GM18502 (cell line): ENCODE data around the gene PCYT1B.
"Not testable (repeated sequence)": the region's sequence is repeated elsewhere in the genome, so short reads cannot be mapped to it uniquely, and the experiment has no call there.

Experiments
- ATAC-seq: cut with Tn5 transposase; IDR thresholded peaks from one replicate; pipeline ENCODE4 v1.9.1; 2021; ENCODE audit warnings: mild to moderate bottlenecking; ENCODE audit not compliant: unreplicated experiment, poor library complexity

The PCYT1B gene

GRCh38 chrX:24646745-24647182 is 383 bp downstream of the PCYT1B start:
- peak; percentile 30 for ATAC-seq

GRCh38 chrX:24646006-24646405 is 1.1 kb downstream of the PCYT1B start:
- no peak for ATAC-seq

GRCh38 chrX:24643116-24643515 is 4.0 kb downstream of the PCYT1B start:
- no peak for ATAC-seq

GRCh38 chrX:24629701-24630100 is 17.4 kb downstream of the PCYT1B start:
- ATAC-seq = no peak

- ATAC-seq = no peak
Observed at GRCh38 chrX:24619647-24620046, 27.5 kb downstream of the PCYT1B start.

GRCh38 chrX:24610516-24610915 is 36.6 kb downstream of the PCYT1B start:
- ATAC-seq = no peak

GRCh38 chrX:24607616-24608015 is 39.5 kb downstream of the PCYT1B start:
- no peak for ATAC-seq

- not testable (repeated sequence) for ATAC-seq
Observed at GRCh38 chrX:24605941-24606340, 41.2 kb downstream of the PCYT1B start.

GRCh38 chrX:24603191-24603590 is 44.0 kb downstream of the PCYT1B start:
- ATAC-seq = no peak

- no peak for ATAC-seq
Observed at GRCh38 chrX:24601858-24602257, 45.3 kb downstream of the PCYT1B start.

GRCh38 chrX:24594501-24594900 is 52.6 kb downstream of the PCYT1B start:
- no peak for ATAC-seq

GRCh38 chrX:24590111-24590510 is 57.0 kb downstream of the PCYT1B start:
- no peak for ATAC-seq

- no peak for ATAC-seq
Observed at GRCh38 chrX:24577091-24577490, 70.1 kb downstream of the PCYT1B start.

- no peak for ATAC-seq
Observed at GRCh38 chrX:24575496-24575895, 71.7 kb downstream of the PCYT1B start.

- no peak for ATAC-seq
Observed at GRCh38 chrX:24574743-24575142, 72.4 kb downstream of the PCYT1B start.

GRCh38 chrX:24567169-24567568 is 80.0 kb downstream of the PCYT1B start:
- ATAC-seq = no peak

GRCh38 chrX:24566240-24566639 is 80.9 kb downstream of the PCYT1B start:
- no peak for ATAC-seq

GRCh38 chrX:24563291-24564010 is 83.7 kb downstream of the PCYT1B start:
- no peak for ATAC-seq

GRCh38 chrX:24561121-24561520 is 86.0 kb downstream of the PCYT1B start:
- no peak for ATAC-seq

- ATAC-seq = no peak
Observed at GRCh38 chrX:24553011-24553410, 94.1 kb downstream of the PCYT1B start.

- no peak for ATAC-seq
Observed at GRCh38 chrX:24550166-24550565, 97.0 kb downstream of the PCYT1B start.

GRCh38 chrX:24547961-24548360 is 99.2 kb downstream of the PCYT1B start:
- no peak for ATAC-seq
